Thyroid gland (tissue), 4 donors: ENCODE measurements around the gene OXNAD1. TPM values are rescaled to one million over a fixed set of nuclear protein-coding genes. Genes with fewer than 3 reads are reported as not detected.

ENCODE experiments used
- DNase-seq, 2 donors: peaks; one replicate each; pipeline ENCODE4 v3.0.0-alpha.2; 2019
- H3K27ac ChIP-seq, 3 donors: fragments of 200-600 bp; sonication (generic); 1 replicate in 2 of 3; 2 replicates in 1 of 3; pipeline ENCODE4 v1.5.1; 2016 to 2019; ENCODE audit warnings: mild to moderate bottlenecking in 1 of 3, moderate library complexity in 1 of 3
- H3K27me3 ChIP-seq: fragments of 200-600 bp; sonication (generic); one replicate; pipeline ENCODE4 v1.5.1; 2019
- H3K36me3 ChIP-seq, 2 donors: fragments of 200-600 bp; sonication (generic); one replicate each; pipeline ENCODE4 v1.5.1; 2016 to 2019
- H3K4me1 ChIP-seq, 2 donors: fragments of 200-600 bp; sonication (generic); one replicate each; pipeline ENCODE4 v1.5.1; 2017 to 2019
- H3K4me3 ChIP-seq, 3 donors: fragments of 200-600 bp; sonication (generic); replicated peaks in 1 of 3; 1 replicate in 2 of 3; 2 replicates in 1 of 3; pipeline ENCODE4 v1.5.1; 2016; ENCODE audit warnings: mild to moderate bottlenecking in 1 of 3
- H3K9me3 ChIP-seq: fragments of 200-600 bp; sonication (generic); one replicate; pipeline ENCODE4 v1.5.1; 2017
- POLR2A ChIP-seq, 2 donors: fragments of 450-650 bp; IDR thresholded peaks; one replicate each; pipeline ENCODE4 v1.6.1; 2017; ENCODE audit warnings: antibody characterized with exemption in 2 of 2, mild to moderate bottlenecking in 2 of 2, moderate library complexity in 1 of 2
- WGBS, 2 donors: methylation state at CpG; one replicate each; pipeline ENCODE4 v1.1.5; 2017; 5-methylcytosine and 5-hydroxymethylcytosine counted together
- intact Hi-C: fragments of 100-400 bp; cut with DNase I; formaldehyde crosslinking; loops from one replicate; pipeline ENCODE4 v1.15.1; 2023
- total RNA-seq, 4 donors: library from RNA; depleted of rRNA; stranded (reverse); fragments of >200 nt; gene quantifications; one replicate each; pipeline ENCODE4 v1.2.3, GENCODE V29; 2016
- TF ChIP-seq, protein P1 (sequence below), 6 experiments: fragments of 200-600 bp in 3 of 6; fragments of 450-650 bp in 3 of 6; sonication (generic) in 3 of 6; IDR thresholded peaks; one replicate each; pipeline ENCODE4 v1.5.1; 2016 to 2019; ENCODE audit warnings: antibody characterized with exemption in 6 of 6, mild to moderate bottlenecking in 2 of 6, inconsistent platforms in 1 of 6, moderate library complexity in 1 of 6

The OXNAD1 gene
- total RNA-seq, 4 donors from 2014 or later = 22.3 to 34.0 (median 27.4) TPM

DNA sequence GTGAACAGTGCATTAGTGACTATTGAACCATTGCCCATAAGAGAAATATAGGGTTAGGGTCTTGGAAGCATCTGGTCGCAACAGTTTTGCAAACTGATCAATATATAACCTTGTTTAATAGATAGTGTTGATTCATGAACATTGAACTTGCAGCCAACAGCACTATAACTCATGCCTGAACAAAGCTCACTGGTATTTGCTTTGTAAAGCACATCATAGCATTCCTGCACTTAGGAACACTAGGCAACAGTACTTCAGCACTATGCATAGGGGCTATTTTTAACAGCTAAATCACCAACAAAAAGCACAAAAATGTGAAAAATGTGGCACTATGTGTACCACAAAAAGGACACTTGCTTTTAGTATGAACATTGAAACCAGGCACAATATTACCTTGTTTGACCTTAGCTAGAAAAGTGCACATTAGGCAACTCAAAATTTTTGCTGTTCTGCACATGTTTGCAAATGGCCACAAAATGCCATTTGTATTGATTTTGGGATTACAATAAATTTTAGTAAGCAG lies 68.0 kb downstream of the OXNAD1 start:
- intact Hi-C loops = no loop called here
- Histone ChIP-seq H3K27me3 (no peaks in the 10 kb centered on the region), H3K4me3 (no peak overlapping the region), H3K27ac (peak overlapping the region; percentile 43 to 62 (median 47)), H3K36me3 (no peaks in the 10 kb centered on the region), H3K4me1 (peaks cover 20 to 41% of the 10 kb centered on the region in 2 donors), H3K9me3 (no peaks in the 10 kb centered on the region)
- no peak for DNase-seq
- TF ChIP-seq, protein P1, sequence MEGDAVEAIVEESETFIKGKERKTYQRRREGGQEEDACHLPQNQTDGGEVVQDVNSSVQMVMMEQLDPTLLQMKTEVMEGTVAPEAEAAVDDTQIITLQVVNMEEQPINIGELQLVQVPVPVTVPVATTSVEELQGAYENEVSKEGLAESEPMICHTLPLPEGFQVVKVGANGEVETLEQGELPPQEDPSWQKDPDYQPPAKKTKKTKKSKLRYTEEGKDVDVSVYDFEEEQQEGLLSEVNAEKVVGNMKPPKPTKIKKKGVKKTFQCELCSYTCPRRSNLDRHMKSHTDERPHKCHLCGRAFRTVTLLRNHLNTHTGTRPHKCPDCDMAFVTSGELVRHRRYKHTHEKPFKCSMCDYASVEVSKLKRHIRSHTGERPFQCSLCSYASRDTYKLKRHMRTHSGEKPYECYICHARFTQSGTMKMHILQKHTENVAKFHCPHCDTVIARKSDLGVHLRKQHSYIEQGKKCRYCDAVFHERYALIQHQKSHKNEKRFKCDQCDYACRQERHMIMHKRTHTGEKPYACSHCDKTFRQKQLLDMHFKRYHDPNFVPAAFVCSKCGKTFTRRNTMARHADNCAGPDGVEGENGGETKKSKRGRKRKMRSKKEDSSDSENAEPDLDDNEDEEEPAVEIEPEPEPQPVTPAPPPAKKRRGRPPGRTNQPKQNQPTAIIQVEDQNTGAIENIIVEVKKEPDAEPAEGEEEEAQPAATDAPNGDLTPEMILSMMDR (IDR thresholded peaks at IDR 0.05) = no peak
- peak in 1 of 2 donors; percentile 19 for TF ChIP-seq POLR2A (IDR thresholded peaks at IDR 0.05)
- WGBS, 2 donors = 87 to 95% methylated on average over 1 of the region's 1 CpG

GRCh38 chr3:16334909-16335308 lies 69.9 kb downstream of the OXNAD1 start:
- no peak overlapping the region for H3K4me3 ChIP-seq
- TF ChIP-seq, protein P1 (IDR thresholded peaks at IDR 0.05) = no peak
- no peak for TF ChIP-seq POLR2A (IDR thresholded peaks at IDR 0.05)
- H3K27ac ChIP-seq = no peak overlapping the region
- no peaks in the 10 kb centered on the region for H3K36me3 ChIP-seq
- no peak for DNase-seq
- no peaks in the 10 kb centered on the region for H3K27me3 ChIP-seq
- intact Hi-C loops = no loop called here
- H3K9me3 ChIP-seq = no peaks in the 10 kb centered on the region
- H3K4me1 ChIP-seq = peaks cover 7 to 29% of the 10 kb centered on the region in 2 donors
- 81 to 82% methylated on average over 4 of the region's 4 CpGs for WGBS, 2 donors

- Histone ChIP-seq H3K36me3 (no peaks in the 10 kb centered on the region), H3K27me3 (no peaks in the 10 kb centered on the region), H3K4me3 (no peak overlapping the region), H3K9me3 (no peaks in the 10 kb centered on the region), H3K27ac (no peak overlapping the region), H3K4me1 (peaks cover 7 to 24% of the 10 kb centered on the region in 2 donors)
- intact Hi-C loops = no loop called here
- DNase-seq = no peak
- WGBS, 2 donors = 82 to 84% methylated on average over 5 of the region's 5 CpGs
- no peak for TF ChIP-seq POLR2A (IDR thresholded peaks at IDR 0.05)
- TF ChIP-seq, protein P1 (IDR thresholded peaks at IDR 0.05) = no peak
These were observed 70.3 kb downstream of the OXNAD1 start for GRCh38 chr3:16335333-16335732.

DNA sequence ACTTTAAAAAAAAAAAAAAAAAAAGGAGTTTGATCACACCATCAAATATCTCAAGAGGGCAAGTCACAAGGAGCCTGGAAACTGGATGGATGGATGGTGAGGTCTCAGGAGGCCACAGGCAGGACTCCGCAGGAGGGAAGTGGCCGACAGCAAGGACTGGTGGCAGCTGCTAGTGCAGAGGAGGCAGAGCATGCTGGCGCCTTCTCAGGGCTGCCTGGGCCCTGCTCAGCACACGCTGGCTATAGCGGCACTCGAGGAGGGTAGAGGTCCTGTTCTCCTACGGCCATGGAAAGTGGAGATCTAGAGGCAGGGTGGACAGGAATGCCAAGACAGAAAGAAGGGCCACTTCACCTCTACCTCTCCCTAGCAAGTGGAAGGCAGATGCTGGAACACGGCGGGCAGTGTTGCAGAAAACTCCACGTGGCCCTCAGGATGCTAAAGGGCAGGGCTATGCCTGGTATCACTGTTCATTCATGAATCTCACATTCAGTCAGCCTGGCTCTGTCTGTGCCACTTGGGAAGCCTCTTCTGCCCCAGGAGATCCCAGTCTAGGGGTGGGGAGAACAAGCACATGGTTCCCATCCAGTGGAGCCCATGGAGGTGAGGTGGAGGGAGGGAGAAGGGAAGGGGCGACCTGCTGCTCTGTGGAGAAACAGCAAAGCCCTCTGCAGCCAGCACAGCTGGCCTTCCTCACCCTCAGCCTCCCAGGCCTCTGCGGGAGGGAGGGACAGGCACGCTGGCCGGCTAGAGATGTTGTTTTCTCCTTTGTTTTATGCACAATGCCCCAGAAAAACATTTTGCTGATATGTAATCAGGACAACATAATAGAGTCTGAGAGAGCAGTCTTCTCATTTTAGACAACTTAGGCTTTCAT lies 71.0 kb downstream of the OXNAD1 start:
- intact Hi-C loops = no loop called here
- 69 to 77% methylated on average over 14 of the region's 14 CpGs for WGBS, 2 donors
- Histone ChIP-seq H3K36me3 (no peaks in the 10 kb centered on the region), H3K4me1 (peaks cover 7 to 18% of the 10 kb centered on the region in 2 donors), H3K27ac (peak overlapping the region in 2 of 3 donors; percentile 12 to 37), H3K27me3 (no peaks in the 10 kb centered on the region), H3K9me3 (no peaks in the 10 kb centered on the region), H3K4me3 (no peak overlapping the region)
- TF ChIP-seq POLR2A (IDR thresholded peaks at IDR 0.05) = no peak
- TF ChIP-seq, protein P1 (IDR thresholded peaks at IDR 0.05) = no peak
- DNase-seq = peak; percentile 72 to 74

GRCh38 chr3:16336825-16337224 lies 71.8 kb downstream of the OXNAD1 start:
- WGBS, 2 donors = 95% methylated on average over 5 to 6 of the region's 6 CpGs
- peaks cover 7 to 16% of the 10 kb centered on the region in 2 donors for H3K4me1 ChIP-seq

More at GRCh38 chr3:16336825-16337224, 71.8 kb downstream of the OXNAD1 start:
- Histone ChIP-seq H3K9me3 (no peaks in the 10 kb centered on the region), H3K36me3 (no peaks in the 10 kb centered on the region), H3K27me3 (no peaks in the 10 kb centered on the region), H3K27ac (no peak overlapping the region), H3K4me3 (no peak overlapping the region)
- intact Hi-C loops = no loop called here
- no peak for DNase-seq
- TF ChIP-seq, protein P1 (IDR thresholded peaks at IDR 0.05) = no peak
- TF ChIP-seq POLR2A (IDR thresholded peaks at IDR 0.05) = no peak
